ENCODE measurements around the gene ZNF626. TPM values are rescaled to one million over a fixed set of nuclear protein-coding genes. Genes with fewer than 3 reads are reported as not detected.
A peak's percentile ranks its signal among the peaks of the same experiment; 100 is the strongest.
"Not testable (repeated sequence)": the region's sequence is repeated elsewhere in the genome, so short reads cannot be mapped to it uniquely, and the experiment has no call there.

The ZNF626 gene
- total RNA-seq (10 to 100 TPM in 4 of 5 experiments, 1 to 10 TPM in 1; 2.2 to 20.0 (median 12.4) TPM), polyA plus RNA-seq (10 to 100 TPM in 1 of 2 donors, 1 to 10 TPM in 1; 4.8 to 10.6 TPM), total RNA-seq (6.1 reads per million, percentile 27 among the genes with 10 or more reads in this experiment)

GRCh38 chr19:20661150-20661819 is at the start of gene ZNF626:
TSS of gene ZNF626 (minus strand) at chr19:20661571. CDS start at chr19:20661446, 125 bp downstream.
- ATAC-seq (peak; percentile 99), DNase-seq (peak; percentile 66 to 92 (median 87))
- H3K9me3 ChIP-seq (ENCODE audit: control insufficient read depth in 2 of 3, low read length in 3 of 3), result peaks cover 0 to 32% (median 0%) of the 10 kb centered on the region in 3 experiments
- intact Hi-C loops (cut with micrococcal nuclease), result loop anchor here in 1 of 2 donors (1.0 to 10.0 kb wide), 8 partner anchors 96 to 1174 kb away; partner anchors contain the start of genes ZNF429, ZNF43, ZNF430 and ZNF66
- H3K36me3 Mint-ChIP-seq, result peaks cover 10 to 50% (median 42%) of the 10 kb centered on the region in 5 donors
- H3K9me3 Mint-ChIP-seq, result peaks cover 0 to 95% (median 49%) of the 10 kb centered on the region in 11 donors
- ChIA-PET CTCF (no interaction called here), POLR2A (interaction anchor here (0.6 to 2.4 kb wide), 17 partner anchors 14 to 1391 kb away, joined by 3 to 23 read pairs (median 5); partner anchors contain the start of genes ZNF253, ZNF257, ZNF43 and ZNF430)
- H3K4me3 ChIP-seq (ENCODE audit: low read length), result peak within 1 kb of the TSS; percentile 89
- H3K36me3 ChIP-seq (ENCODE audit: control insufficient read depth in 2 of 3, insufficient read depth in 3 of 3, low read length in 3 of 3), result peaks cover 0 to 34% (median 0%) of the 10 kb centered on the region in 3 experiments
- H3K27me3 Mint-ChIP-seq, result no peaks in the 10 kb centered on the region
- no peaks in the 10 kb centered on the region for H3K27me3 ChIP-seq (ENCODE audit: control insufficient read depth in 2 of 2, insufficient read depth in 2 of 2, low read length in 2 of 2)
- peak within 1 kb of the TSS; percentile 91 for H3K27ac ChIP-seq (ENCODE audit: low read depth, low read length)
- H3K4me1 ChIP-seq (ENCODE audit: control insufficient read depth in 2 of 2, insufficient read depth in 2 of 2, low read length in 2 of 2), result peaks cover 0 to 6% of the 10 kb centered on the region in 2 donors
- H3K27ac Mint-ChIP-seq, result peak within 1 kb of the TSS; percentile 86 to 97 (median 95)
- peak within 1 kb of the TSS; percentile 83 to 97 (median 92) for H3K4me3 Mint-ChIP-seq
- peaks cover 0 to 54% (median 47%) of the 10 kb centered on the region in 7 donors for H3K4me1 Mint-ChIP-seq

DNA sequence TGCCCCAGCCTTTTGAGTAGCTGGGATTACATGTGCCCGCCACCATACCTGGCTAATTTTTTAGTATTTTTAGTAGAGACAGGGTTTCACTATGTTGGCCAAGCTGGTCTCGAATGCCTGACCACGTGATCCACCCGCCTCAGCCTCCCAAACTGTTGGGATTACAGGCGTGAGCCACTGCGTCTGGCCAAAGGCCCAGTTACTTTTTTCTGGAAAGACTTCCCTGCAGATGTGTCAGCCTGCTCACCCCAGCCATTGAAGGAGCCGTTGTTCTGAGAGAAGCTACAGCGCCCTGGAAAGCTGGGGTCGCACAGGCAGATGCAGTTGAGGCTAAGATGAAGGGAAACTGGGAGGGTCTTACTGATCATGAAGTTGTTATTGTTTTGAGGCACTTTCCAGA is 7.9 kb upstream of the ZNF626 start:
- ATAC-seq (no peak), DNase-seq (no peak)
- Mint-ChIP-seq H3K27ac (no peak overlapping the region), H3K36me3 (peaks cover 0 to 4% (median 0%) of the 10 kb centered on the region in 5 donors), H3K27me3 (peaks cover 0 to 6% (median 0%) of the 10 kb centered on the region in 5 donors), H3K4me1 (peaks cover 0 to 7% (median 3%) of the 10 kb centered on the region in 7 donors), H3K4me3 (no peak overlapping the region), H3K9me3 (peaks cover 0 to 50% (median 8%) of the 10 kb centered on the region in 11 donors)
- intact Hi-C loops (cut with micrococcal nuclease), result loop anchor here in 1 of 2 donors (10.0 kb wide), 1 partner anchor 1166 kb away; the partner anchor contains the start of gene ZNF43
- Histone ChIP-seq H3K27ac (ENCODE audit: low read depth, low read length) (no peak overlapping the region), H3K27me3 (ENCODE audit: control insufficient read depth in 2 of 2, insufficient read depth in 2 of 2, low read length in 2 of 2) (no peaks in the 10 kb centered on the region), H3K9me3 (ENCODE audit: control insufficient read depth in 2 of 3, low read length in 3 of 3) (no peaks in the 10 kb centered on the region), H3K36me3 (ENCODE audit: control insufficient read depth in 2 of 3, insufficient read depth in 3 of 3, low read length in 3 of 3) (no peaks in the 10 kb centered on the region), H3K4me3 (ENCODE audit: low read length) (no peak overlapping the region), H3K4me1 (ENCODE audit: control insufficient read depth in 2 of 2, insufficient read depth in 2 of 2, low read length in 2 of 2) (no peaks in the 10 kb centered on the region)
- ChIA-PET CTCF (no interaction called here), POLR2A (no interaction called here)

- Mint-ChIP-seq H3K27me3 (peaks cover 0 to 5% (median 0%) of the 10 kb centered on the region in 5 donors), H3K4me1 (peaks cover 0 to 20% (median 14%) of the 10 kb centered on the region in 7 donors), H3K36me3 (peaks cover 0 to 15% (median 0%) of the 10 kb centered on the region in 5 donors), H3K9me3 (peaks cover 0 to 61% (median 16%) of the 10 kb centered on the region in 11 donors), H3K4me3 (no peak overlapping the region), H3K27ac (no peak overlapping the region)
- no peaks in the 10 kb centered on the region for H3K9me3 ChIP-seq (ENCODE audit: control insufficient read depth in 2 of 3, low read length in 3 of 3)
- H3K27me3 ChIP-seq (ENCODE audit: control insufficient read depth in 2 of 2, insufficient read depth in 2 of 2, low read length in 2 of 2), result no peaks in the 10 kb centered on the region
- ATAC-seq, result no peak
- H3K4me3 ChIP-seq (ENCODE audit: low read length), result no peak overlapping the region
- intact Hi-C loops (cut with micrococcal nuclease), result loop anchor here in 1 of 2 donors (10.0 kb wide), 1 partner anchor 1168 kb away; the partner anchor contains the start of gene ZNF43
- DNase-seq, result no peak
- no peak overlapping the region for H3K27ac ChIP-seq (ENCODE audit: low read depth, low read length)
- no peaks in the 10 kb centered on the region for H3K36me3 ChIP-seq (ENCODE audit: control insufficient read depth in 2 of 3, insufficient read depth in 3 of 3, low read length in 3 of 3)
- POLR2A ChIA-PET, result no interaction called here
- CTCF ChIA-PET, result no interaction called here
- no peaks in the 10 kb centered on the region for H3K4me1 ChIP-seq (ENCODE audit: control insufficient read depth in 2 of 2, insufficient read depth in 2 of 2, low read length in 2 of 2)
Observed at GRCh38 chr19:20667281-20667680, 5.9 kb upstream of the ZNF626 start.

DNA sequence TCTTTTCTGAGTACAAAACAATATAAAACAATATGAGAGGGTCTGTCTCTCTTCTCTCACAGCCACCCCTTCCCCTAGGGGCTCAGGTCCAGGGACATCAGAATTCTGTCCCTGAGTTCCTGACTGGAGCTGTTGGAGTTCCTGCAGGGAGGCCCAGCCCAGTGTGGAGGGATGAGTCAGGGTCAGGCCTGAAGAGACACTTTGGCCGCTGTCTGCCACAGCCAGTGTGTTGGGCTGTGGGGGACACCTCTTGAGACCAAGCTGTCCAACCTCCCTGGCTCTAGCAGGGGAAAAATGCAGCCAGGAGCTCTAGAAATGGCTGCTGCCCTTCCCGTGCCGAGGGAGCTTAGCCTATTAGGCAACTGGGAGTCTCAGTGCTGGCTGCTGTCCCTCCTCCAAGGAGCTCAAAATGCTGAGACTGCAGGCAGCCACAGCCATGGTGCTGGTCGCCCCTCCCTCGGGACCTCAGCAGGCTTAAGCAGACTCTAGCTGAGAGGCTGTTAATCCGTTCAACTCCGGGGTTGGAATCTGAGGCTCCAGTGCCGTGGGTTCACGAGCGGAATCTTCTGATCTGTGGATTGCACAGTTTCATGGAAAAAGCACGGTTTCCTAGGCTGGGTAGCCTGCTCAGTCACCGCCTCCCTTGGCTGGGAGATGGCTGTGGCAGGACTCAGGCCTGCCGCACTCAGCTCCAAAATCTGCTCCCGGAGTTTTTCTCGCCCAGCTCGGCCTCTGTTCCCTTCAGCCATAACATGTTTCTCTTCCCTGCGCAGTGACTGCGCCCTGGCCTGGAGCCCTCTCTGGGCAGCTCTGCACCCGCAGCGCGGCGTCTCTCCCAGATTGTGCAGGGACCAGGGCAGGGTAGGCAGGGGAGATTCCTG is 3.8 kb upstream of the ZNF626 start:
- Histone ChIP-seq H3K4me1 (ENCODE audit: control insufficient read depth in 2 of 2, insufficient read depth in 2 of 2, low read length in 2 of 2) (peaks cover 0 to 6% of the 10 kb centered on the region in 2 donors), H3K4me3 (ENCODE audit: low read length) (no peak overlapping the region), H3K27ac (ENCODE audit: low read depth, low read length) (no peak overlapping the region), H3K9me3 (ENCODE audit: control insufficient read depth in 2 of 3, low read length in 3 of 3) (peaks cover 0 to 5% (median 0%) of the 10 kb centered on the region in 3 experiments), H3K27me3 (ENCODE audit: control insufficient read depth in 2 of 2, insufficient read depth in 2 of 2, low read length in 2 of 2) (no peaks in the 10 kb centered on the region), H3K36me3 (ENCODE audit: control insufficient read depth in 2 of 3, insufficient read depth in 3 of 3, low read length in 3 of 3) (peaks cover 0 to 3% (median 0%) of the 10 kb centered on the region in 3 experiments)
- H3K27ac Mint-ChIP-seq, result no peak overlapping the region
- peaks cover 0 to 33% (median 28%) of the 10 kb centered on the region in 7 donors for H3K4me1 Mint-ChIP-seq
- H3K36me3 Mint-ChIP-seq, result peaks cover 0 to 21% (median 10%) of the 10 kb centered on the region in 5 donors
- peaks cover 0 to 75% (median 25%) of the 10 kb centered on the region in 11 donors for H3K9me3 Mint-ChIP-seq
- ChIA-PET CTCF (no interaction called here), POLR2A (interaction anchor here (0.8 kb wide), 1 partner anchor 100 kb away, joined by 3 read pairs; no protein-coding TSS in a partner anchor)
- DNase-seq, result no peak
- intact Hi-C loops (cut with micrococcal nuclease), result loop anchor here in 1 of 2 donors (5.0 to 10.0 kb wide), 2 partner anchors 417 to 1170 kb away; partner anchors contain the start of genes ZNF43 and ZNF714
- no peak for ATAC-seq
- H3K27me3 Mint-ChIP-seq, result peaks cover 0 to 5% (median 0%) of the 10 kb centered on the region in 5 donors
- peak overlapping the region in 5 of 10 donors; percentile 45 to 76 (median 62) for H3K4me3 Mint-ChIP-seq

DNA sequence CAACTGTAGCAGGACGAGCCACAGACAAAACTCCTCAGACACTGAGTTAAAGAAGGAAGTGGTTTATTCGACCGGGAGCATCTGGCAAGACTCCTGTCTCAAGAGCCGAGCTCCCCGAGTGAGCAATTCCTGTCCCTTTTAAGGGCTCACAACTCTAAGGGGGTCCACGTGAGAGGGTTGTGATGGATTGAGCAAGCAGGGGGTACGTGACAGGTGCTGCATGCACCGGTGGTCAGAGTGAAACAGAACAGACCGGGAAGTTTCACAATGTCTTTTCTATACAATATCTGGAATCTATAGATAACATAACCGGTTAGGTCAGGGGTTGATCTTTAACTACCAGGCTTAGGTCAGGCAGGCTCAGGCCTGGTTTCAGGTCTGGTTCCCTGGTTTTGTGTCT is 3.1 kb upstream of the ZNF626 start:
- H3K27me3 ChIP-seq (ENCODE audit: control insufficient read depth in 2 of 2, insufficient read depth in 2 of 2, low read length in 2 of 2); H3K4me3 ChIP-seq (ENCODE audit: low read length); H3K4me1 ChIP-seq (ENCODE audit: control insufficient read depth in 2 of 2, insufficient read depth in 2 of 2, low read length in 2 of 2); H3K36me3 ChIP-seq (ENCODE audit: control insufficient read depth in 2 of 3, insufficient read depth in 3 of 3, low read length in 3 of 3); POLR2A ChIA-PET; DNase-seq; H3K27me3 Mint-ChIP-seq; H3K27ac ChIP-seq (ENCODE audit: low read depth, low read length); CTCF ChIA-PET; ATAC-seq: not testable (repeated sequence)
- Mint-ChIP-seq H3K27ac (peak overlapping the region in 2 of 9 donors; percentile 59 to 80), H3K4me3 (peak overlapping the region; percentile 12 to 76 (median 56)), H3K9me3 (peaks cover 0 to 81% (median 25%) of the 10 kb centered on the region in 11 donors), H3K36me3 (peaks cover 0 to 21% (median 13%) of the 10 kb centered on the region in 5 donors), H3K4me1 (peaks cover 0 to 33% (median 28%) of the 10 kb centered on the region in 7 donors)
- intact Hi-C loops (cut with micrococcal nuclease), result loop anchor here in 1 of 2 donors (5.0 to 10.0 kb wide), 2 partner anchors 418 to 1170 kb away; partner anchors contain the start of genes ZNF43 and ZNF714
- peaks cover 0 to 12% (median 0%) of the 10 kb centered on the region in 3 experiments for H3K9me3 ChIP-seq (ENCODE audit: control insufficient read depth in 2 of 3, low read length in 3 of 3)
